G401.6 (cell line): ENCODE results near the gene SLC16A8.
"Not testable (repeated sequence)": the region's sequence is repeated elsewhere in the genome, so short reads cannot be mapped to it uniquely, and the experiment has no call there.

Experiments
- FAIRE-seq: peaks from 2 replicates; lab custom pipeline; 2012; peaks lifted over from hg19 to GRCh38; lab: Jason Lieb, UNC

SLC16A8 gene

GRCh38 chr22:38086001-38086845 is 2.2 kb upstream of the SLC16A8 start:
- no peak for FAIRE-seq

GRCh38 chr22:38085501-38085900 is 1.5 kb upstream of the SLC16A8 start:
- no peak for FAIRE-seq

- FAIRE-seq: no peak
Measured at GRCh38 chr22:38085056-38085455, 1.1 kb upstream of the SLC16A8 start.

- FAIRE-seq: no peak
Measured at GRCh38 chr22:38082986-38083710, 836 bp downstream of the SLC16A8 start.

- FAIRE-seq: no peak
Measured at GRCh38 chr22:38081941-38082828, 1.8 kb downstream of the SLC16A8 start.

- FAIRE-seq: no peak
Measured at GRCh38 chr22:38081636-38081940, 2.4 kb downstream of the SLC16A8 start.

- no peak for FAIRE-seq
Measured at GRCh38 chr22:38080850-38081635, 2.9 kb downstream of the SLC16A8 start.

GRCh38 chr22:38080474-38080849 is 3.5 kb downstream of the SLC16A8 start:
- no peak for FAIRE-seq

GRCh38 chr22:38079804-38080203 is 4.2 kb downstream of the SLC16A8 start:
- FAIRE-seq: no peak

- FAIRE-seq: not testable (repeated sequence)
Measured at GRCh38 chr22:38079208-38079607, 4.8 kb downstream of the SLC16A8 start.

- FAIRE-seq: no peak
Measured at GRCh38 chr22:38078046-38078840, 5.7 kb downstream of the SLC16A8 start.

GRCh38 chr22:38077595-38077994 is 6.4 kb downstream of the SLC16A8 start:
- FAIRE-seq: no peak

GRCh38 chr22:38077096-38077495 is 6.9 kb downstream of the SLC16A8 start:
- FAIRE-seq: no peak

GRCh38 chr22:38075961-38076360 is 8.0 kb downstream of the SLC16A8 start:
- FAIRE-seq: no peak

- FAIRE-seq: no peak
Measured at GRCh38 chr22:38075105-38075825, 8.7 kb downstream of the SLC16A8 start.

- FAIRE-seq: no peak
Measured at GRCh38 chr22:38074181-38075104, 9.5 kb downstream of the SLC16A8 start.

GRCh38 chr22:38073150-38074130 is 10.5 kb downstream of the SLC16A8 start:
- no peak for FAIRE-seq
